ENCODE measurements around the gene LCN12. TPM values are rescaled to one million over a fixed set of nuclear protein-coding genes. Genes with fewer than 3 reads are reported as not detected.

Gene LCN12
- total RNA-seq, 1 experiment from 2014 or later = 2.1 TPM

GRCh38 chr9:136923881-136924280 is 28.2 kb upstream of the LCN12 start:
- Mint-ChIP-seq H3K4me1 (no peaks in the 10 kb centered on the region), H3K27ac (no peak overlapping the region), H3K9me3 (no peaks in the 10 kb centered on the region), H3K36me3 (ENCODE audit: insufficient read depth in 1 of 3, low read depth in 3 of 3) (peaks cover 21 to 67% (median 63%) of the 10 kb centered on the region in 3 experiments; a peak in 6 of 7 replicates), H3K27me3 (ENCODE audit: low read depth) (no peaks in the 10 kb centered on the region), H3K4me3 (no peak overlapping the region; a peak in 1 of 5 replicates)
- H3K23ac ChIP-seq (ENCODE audit: insufficient read length, low read depth, low read length) = no peak overlapping the region
- TF ChIP-seq, protein P1, sequence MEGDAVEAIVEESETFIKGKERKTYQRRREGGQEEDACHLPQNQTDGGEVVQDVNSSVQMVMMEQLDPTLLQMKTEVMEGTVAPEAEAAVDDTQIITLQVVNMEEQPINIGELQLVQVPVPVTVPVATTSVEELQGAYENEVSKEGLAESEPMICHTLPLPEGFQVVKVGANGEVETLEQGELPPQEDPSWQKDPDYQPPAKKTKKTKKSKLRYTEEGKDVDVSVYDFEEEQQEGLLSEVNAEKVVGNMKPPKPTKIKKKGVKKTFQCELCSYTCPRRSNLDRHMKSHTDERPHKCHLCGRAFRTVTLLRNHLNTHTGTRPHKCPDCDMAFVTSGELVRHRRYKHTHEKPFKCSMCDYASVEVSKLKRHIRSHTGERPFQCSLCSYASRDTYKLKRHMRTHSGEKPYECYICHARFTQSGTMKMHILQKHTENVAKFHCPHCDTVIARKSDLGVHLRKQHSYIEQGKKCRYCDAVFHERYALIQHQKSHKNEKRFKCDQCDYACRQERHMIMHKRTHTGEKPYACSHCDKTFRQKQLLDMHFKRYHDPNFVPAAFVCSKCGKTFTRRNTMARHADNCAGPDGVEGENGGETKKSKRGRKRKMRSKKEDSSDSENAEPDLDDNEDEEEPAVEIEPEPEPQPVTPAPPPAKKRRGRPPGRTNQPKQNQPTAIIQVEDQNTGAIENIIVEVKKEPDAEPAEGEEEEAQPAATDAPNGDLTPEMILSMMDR (conservative IDR thresholded peaks at IDR 0.05) = no peak
- H3K27me3 ChIP-seq (ENCODE audit: insufficient read depth, low read length) = no peaks in the 10 kb centered on the region
- WGBS (ENCODE audit: extremely low coverage, insufficient read length, low lambda C conversion rate) = no CpG with 5 or more reads among the region's 19 CpGs
- H3K4ac ChIP-seq (ENCODE audit: low read depth, low read length) = no peak overlapping the region
- H4K91ac ChIP-seq (ENCODE audit: insufficient read length, low read depth, low read length) = no peak overlapping the region
- H2BK5ac ChIP-seq (ENCODE audit: insufficient read length, low read length) = no peak overlapping the region
- H3K56ac ChIP-seq (ENCODE audit: insufficient read length, low read depth, low read length) = no peak overlapping the region
- H3K4me2 ChIP-seq (ENCODE audit: insufficient read depth, insufficient read length, low read length) = no peak overlapping the region
- no peak overlapping the region for H3K27ac ChIP-seq (ENCODE audit: insufficient read length, low read depth, low read length)
- no peak overlapping the region for H2BK15ac ChIP-seq (ENCODE audit: low read depth, low read length)
- no peak overlapping the region for H4K5ac ChIP-seq (ENCODE audit: insufficient read length, low read depth, low read length)
- H2BK12ac ChIP-seq (ENCODE audit: insufficient read length, low read depth, low read length) = no peak overlapping the region
- no peaks in the 10 kb centered on the region for H3K79me1 ChIP-seq (ENCODE audit: insufficient read depth, low read depth, low read length, poor library complexity, severe bottlenecking)
- no peaks in the 10 kb centered on the region for H3K79me2 ChIP-seq (ENCODE audit: insufficient read depth, low read length)
- no peak overlapping the region; the same call in 1 of the 2 replicates for H3K14ac ChIP-seq (ENCODE audit: insufficient read depth, low read length)
- no peaks in the 10 kb centered on the region for H3K9me3 ChIP-seq (ENCODE audit: control insufficient read depth, low read depth, low read length)
- no peak overlapping the region for H2BK20ac ChIP-seq (ENCODE audit: low read depth, low read length, poor library complexity, severe bottlenecking)
- H3K4me1 ChIP-seq (ENCODE audit: insufficient read depth, low read length) = no peaks in the 10 kb centered on the region
- no peak overlapping the region for H4K8ac ChIP-seq (replicated peaks; ENCODE audit: insufficient read length, low read depth, low read length)
- H3T11ph ChIP-seq (ENCODE audit: low read length) = no peak overlapping the region
- no peak overlapping the region for H2AFZ ChIP-seq (ENCODE audit: low read length)
- DNase-seq = peak; percentile 19
- H2AK5ac ChIP-seq (ENCODE audit: insufficient read length, low read length) = no peak overlapping the region
- H4K20me1 ChIP-seq (ENCODE audit: control insufficient read depth, insufficient read depth, insufficient read length) = no peaks in the 10 kb centered on the region
- H3K18ac ChIP-seq (ENCODE audit: insufficient read length, low read depth, low read length) = no peak overlapping the region
- H2BK120ac ChIP-seq (ENCODE audit: low read depth, low read length, poor library complexity, severe bottlenecking) = no peak overlapping the region
- H3K9ac ChIP-seq (ENCODE audit: extremely low read depth, insufficient read length, low read length) = no peak overlapping the region
- no peaks in the 10 kb centered on the region for H3K23me2 ChIP-seq (ENCODE audit: insufficient read length, low read depth, low read length, poor library complexity, severe bottlenecking)
